Type B pancreatic cell (in vitro differentiated cells): Measurements from ENCODE around the gene VMO1. TPM values are rescaled to one million over a fixed set of nuclear protein-coding genes. Genes with fewer than 3 reads are reported as not detected.

Experiments
- DNase-seq: peaks from one replicate; pipeline ENCODE4 v3.0.0; 2021; ENCODE audit warnings: mixed read lengths; ENCODE audit not compliant: unreplicated experiment; ENCODE audit errors: extremely low spot score
- H3K27ac Mint-ChIP-seq: 2 replicates; pipeline ENCODE4 v1.8.0; 2021; ENCODE audit warnings: mild to moderate bottlenecking, mixed read lengths
- H3K27me3 Mint-ChIP-seq: 2 replicates; pipeline ENCODE4 v1.8.0; 2021; ENCODE audit warnings: mixed read lengths
- H3K36me3 Mint-ChIP-seq: 2 replicates; pipeline ENCODE4 v1.8.0; 2021; ENCODE audit warnings: mixed read lengths
- H3K4me1 Mint-ChIP-seq: one replicate; pipeline ENCODE4 v1.8.0; 2021; ENCODE audit warnings: mixed read lengths; ENCODE audit not compliant: unreplicated experiment
- H3K4me3 Mint-ChIP-seq: 2 replicates; pipeline ENCODE4 v1.8.0; 2021; ENCODE audit warnings: mild to moderate bottlenecking, mixed read lengths
- H3K9me3 Mint-ChIP-seq: 2 replicates; pipeline ENCODE4 v1.8.0; 2021; ENCODE audit warnings: mixed read lengths
- total RNA-seq: library from RNA; stranded (reverse); gene quantifications from 2 replicates; pipeline ENCODE4 v1.2.1, GENCODE V29; 2021; ENCODE audit warnings: low replicate concordance
- TF ChIP-seq, protein P1 (sequence below): fragments of 200-600 bp; sonication (generic); conservative IDR thresholded peaks from 2 replicates; pipeline ENCODE4 v1.5.0; 2021; ENCODE audit warnings: antibody characterized with exemption, mild to moderate bottlenecking

Gene VMO1
- total RNA-seq, 1 donor from 2014 or later, result 1.8 TPM

DNA sequence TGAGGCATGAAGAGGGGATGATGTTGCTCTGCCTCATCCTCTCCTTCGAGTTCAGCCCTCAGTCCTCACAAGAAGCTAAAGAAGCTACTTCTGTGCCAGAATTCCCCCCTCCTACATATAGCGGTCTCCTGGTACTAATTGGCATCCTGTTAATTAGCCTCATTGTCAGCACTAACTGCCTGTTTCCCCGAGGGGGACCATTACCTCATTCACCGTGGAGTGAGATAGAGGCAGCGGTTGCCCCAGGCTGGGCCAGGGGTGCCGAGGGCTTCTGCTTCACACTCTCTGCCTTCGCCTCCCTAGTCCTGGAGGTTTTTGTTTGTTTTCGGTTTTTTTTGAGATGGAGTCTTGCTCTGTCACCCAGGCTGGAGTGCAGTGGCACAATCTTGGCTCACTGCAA, 41.2 kb upstream of the VMO1 start:
- H3K4me1 Mint-ChIP-seq, result no peaks in the 10 kb centered on the region
- no peaks in the 10 kb centered on the region for H3K27me3 Mint-ChIP-seq
- no peak overlapping the region for H3K27ac Mint-ChIP-seq
- TF ChIP-seq, protein P1, sequence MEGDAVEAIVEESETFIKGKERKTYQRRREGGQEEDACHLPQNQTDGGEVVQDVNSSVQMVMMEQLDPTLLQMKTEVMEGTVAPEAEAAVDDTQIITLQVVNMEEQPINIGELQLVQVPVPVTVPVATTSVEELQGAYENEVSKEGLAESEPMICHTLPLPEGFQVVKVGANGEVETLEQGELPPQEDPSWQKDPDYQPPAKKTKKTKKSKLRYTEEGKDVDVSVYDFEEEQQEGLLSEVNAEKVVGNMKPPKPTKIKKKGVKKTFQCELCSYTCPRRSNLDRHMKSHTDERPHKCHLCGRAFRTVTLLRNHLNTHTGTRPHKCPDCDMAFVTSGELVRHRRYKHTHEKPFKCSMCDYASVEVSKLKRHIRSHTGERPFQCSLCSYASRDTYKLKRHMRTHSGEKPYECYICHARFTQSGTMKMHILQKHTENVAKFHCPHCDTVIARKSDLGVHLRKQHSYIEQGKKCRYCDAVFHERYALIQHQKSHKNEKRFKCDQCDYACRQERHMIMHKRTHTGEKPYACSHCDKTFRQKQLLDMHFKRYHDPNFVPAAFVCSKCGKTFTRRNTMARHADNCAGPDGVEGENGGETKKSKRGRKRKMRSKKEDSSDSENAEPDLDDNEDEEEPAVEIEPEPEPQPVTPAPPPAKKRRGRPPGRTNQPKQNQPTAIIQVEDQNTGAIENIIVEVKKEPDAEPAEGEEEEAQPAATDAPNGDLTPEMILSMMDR, result no peak
- H3K36me3 Mint-ChIP-seq, result no peaks in the 10 kb centered on the region
- H3K9me3 Mint-ChIP-seq, result no peaks in the 10 kb centered on the region
- no peak overlapping the region for H3K4me3 Mint-ChIP-seq
- DNase-seq, result no peak

DNA sequence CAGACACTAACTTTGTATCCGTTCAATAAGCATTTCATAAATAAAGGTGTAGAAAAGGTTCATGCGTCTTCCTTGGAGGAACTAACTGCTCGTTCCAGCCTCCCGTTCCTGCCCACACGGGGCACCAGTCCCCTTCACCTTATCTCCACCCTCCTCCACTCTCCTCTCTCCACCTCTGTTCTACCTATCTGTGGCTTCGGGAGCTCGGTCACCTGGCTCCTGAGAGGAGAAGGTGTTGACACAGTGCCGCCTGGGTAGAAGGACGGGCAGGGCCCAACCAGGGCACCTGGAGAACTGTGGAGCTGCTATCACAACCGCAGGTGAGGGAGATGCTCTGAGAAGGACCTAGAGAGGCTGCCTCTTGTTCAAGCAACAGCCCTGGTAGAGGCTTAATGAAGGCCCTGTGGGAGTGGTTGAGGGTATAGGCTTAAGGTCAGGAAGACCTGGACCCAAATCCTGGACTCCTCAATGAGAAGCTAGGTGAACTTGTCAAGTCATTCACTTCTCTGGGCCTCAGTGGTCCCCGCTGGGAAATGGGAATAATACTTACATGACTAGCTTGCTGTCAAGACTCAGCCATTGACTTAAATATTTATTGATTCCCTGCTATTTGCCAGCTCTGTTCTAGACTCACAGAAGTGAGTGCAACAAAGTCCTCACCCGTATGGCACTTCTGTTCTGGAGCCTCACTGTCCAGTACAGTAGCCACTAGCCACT, 37.4 kb upstream of the VMO1 start:
- TF ChIP-seq, protein P1, result no peak
- peaks cover 5% of the 10 kb centered on the region for H3K36me3 Mint-ChIP-seq
- H3K9me3 Mint-ChIP-seq, result no peaks in the 10 kb centered on the region
- no peaks in the 10 kb centered on the region for H3K4me1 Mint-ChIP-seq
- H3K27ac Mint-ChIP-seq, result no peak overlapping the region
- H3K27me3 Mint-ChIP-seq, result no peaks in the 10 kb centered on the region
- no peak for DNase-seq
- no peak overlapping the region for H3K4me3 Mint-ChIP-seq

DNA sequence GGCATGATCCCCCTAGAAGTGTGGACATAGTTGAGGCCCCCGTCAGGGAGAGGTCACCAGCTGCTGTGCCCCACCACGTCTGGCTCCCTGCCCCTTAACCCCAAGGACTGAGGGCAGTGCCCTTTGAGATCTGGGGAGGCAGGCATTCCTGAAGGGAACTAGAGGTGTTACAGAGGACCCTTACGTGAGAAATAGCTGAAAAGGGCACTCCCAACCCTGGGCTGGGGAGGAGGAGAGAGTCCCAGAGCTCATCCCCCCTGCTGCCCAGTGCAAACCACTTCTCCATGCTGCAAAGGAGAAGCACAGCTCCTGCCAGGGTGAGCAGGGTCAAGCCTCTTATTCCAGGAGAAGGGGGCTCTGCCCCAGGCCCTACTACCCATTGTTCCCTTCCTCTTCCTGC, 36.7 kb upstream of the VMO1 start:
- H3K9me3 Mint-ChIP-seq, result no peaks in the 10 kb centered on the region
- no peak overlapping the region for H3K4me3 Mint-ChIP-seq
- TF ChIP-seq, protein P1, result no peak
- no peak for DNase-seq
- no peaks in the 10 kb centered on the region for H3K27me3 Mint-ChIP-seq
- peaks cover 5% of the 10 kb centered on the region for H3K36me3 Mint-ChIP-seq
- H3K4me1 Mint-ChIP-seq, result no peaks in the 10 kb centered on the region
- no peak overlapping the region for H3K27ac Mint-ChIP-seq

DNA sequence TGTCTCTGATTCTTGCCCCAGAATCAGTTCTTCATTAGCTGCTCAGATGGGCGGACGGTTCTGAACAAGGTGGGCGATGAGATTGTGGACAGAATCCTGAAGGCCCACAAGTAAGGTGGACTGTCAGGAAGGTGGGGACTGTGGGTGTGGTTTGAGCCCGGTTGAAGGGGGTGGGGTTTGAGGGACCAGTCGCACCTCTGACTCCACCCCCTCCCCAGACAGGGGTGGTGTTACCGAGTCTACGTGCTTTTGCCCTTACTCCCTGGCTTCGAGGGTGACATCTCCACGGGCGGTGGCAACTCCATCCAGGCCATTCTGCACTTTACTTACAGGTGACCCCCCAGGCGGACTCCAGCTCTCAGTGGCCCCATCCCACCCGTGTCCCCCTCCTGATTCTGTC, 32.1 kb upstream of the VMO1 start:
- H3K4me3 Mint-ChIP-seq, result no peak overlapping the region
- H3K27ac Mint-ChIP-seq, result no peak overlapping the region
- H3K27me3 Mint-ChIP-seq, result no peaks in the 10 kb centered on the region
- H3K36me3 Mint-ChIP-seq, result peaks cover 11% of the 10 kb centered on the region
- no peaks in the 10 kb centered on the region for H3K4me1 Mint-ChIP-seq
- TF ChIP-seq, protein P1, result no peak
- H3K9me3 Mint-ChIP-seq, result no peaks in the 10 kb centered on the region
- no peak for DNase-seq

DNA sequence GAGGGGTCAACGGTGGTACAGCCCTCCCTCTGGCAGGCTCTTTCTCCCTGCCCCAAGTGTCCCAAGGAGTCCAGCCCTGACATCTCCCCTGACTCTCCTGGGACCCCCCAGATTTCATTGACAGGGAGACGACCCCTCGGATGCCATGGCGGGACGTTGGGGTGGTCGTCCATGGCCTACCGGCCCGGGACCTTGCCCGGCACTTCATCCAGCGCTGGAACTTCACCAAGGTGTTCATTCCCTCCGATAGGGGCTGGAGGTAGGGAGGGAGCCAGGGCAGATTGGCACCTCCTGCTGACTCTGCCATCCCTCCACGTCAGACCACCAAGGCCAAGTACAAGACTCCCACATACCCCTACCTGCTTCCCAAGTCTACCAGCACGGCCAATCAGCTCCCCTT, 30.7 kb upstream of the VMO1 start:
- peaks cover 14% of the 10 kb centered on the region for H3K36me3 Mint-ChIP-seq
- no peak for DNase-seq
- no peak overlapping the region for H3K27ac Mint-ChIP-seq
- H3K4me1 Mint-ChIP-seq, result no peaks in the 10 kb centered on the region
- TF ChIP-seq, protein P1, result no peak
- no peak overlapping the region for H3K4me3 Mint-ChIP-seq
- H3K27me3 Mint-ChIP-seq, result no peaks in the 10 kb centered on the region
- no peaks in the 10 kb centered on the region for H3K9me3 Mint-ChIP-seq
